Spleen (tissue), 7 donors: Measurements from ENCODE around the gene CDC20.

Source experiments
- CTCF ChIP-seq, 11 experiments: fragments of 200-600 bp in 7 of 11; fragments of 450-650 bp in 4 of 11; sonication (generic) in 4 of 11; IDR thresholded peaks in 8 of 11; conservative IDR thresholded peaks in 3 of 11; 1 replicate in 7 of 11; 2 replicates in 4 of 11; pipeline versions ENCODE4 v1.4.0 to v1.8.0; 2016 to 2021; ENCODE audit warnings: antibody characterized with exemption in 11 of 11, inconsistent platforms in 4 of 11, mild to moderate bottlenecking in 1 of 11
- POLR2A ChIP-seq, 3 donors: fragments of 450-650 bp; IDR thresholded peaks; one replicate each; pipeline ENCODE4 v1.5.1; 2017; ENCODE audit warnings: antibody characterized with exemption in 3 of 3, mild to moderate bottlenecking in 1 of 3
- POLR2AphosphoS5 ChIP-seq, 3 donors: sonication (generic); formaldehyde crosslinking; IDR thresholded peaks; one replicate each; pipeline ENCODE4 v1.5.1; 2017; ENCODE audit warnings: antibody characterized with exemption in 3 of 3
- donor health status: DM: no; HTN: no; CAD: no; lungs with moderate emphysema.
- donor health status: DM: no; HTN: no; CAD: no.
- donor health status: DM: no; HTN: no; CAD: no.

DNA sequence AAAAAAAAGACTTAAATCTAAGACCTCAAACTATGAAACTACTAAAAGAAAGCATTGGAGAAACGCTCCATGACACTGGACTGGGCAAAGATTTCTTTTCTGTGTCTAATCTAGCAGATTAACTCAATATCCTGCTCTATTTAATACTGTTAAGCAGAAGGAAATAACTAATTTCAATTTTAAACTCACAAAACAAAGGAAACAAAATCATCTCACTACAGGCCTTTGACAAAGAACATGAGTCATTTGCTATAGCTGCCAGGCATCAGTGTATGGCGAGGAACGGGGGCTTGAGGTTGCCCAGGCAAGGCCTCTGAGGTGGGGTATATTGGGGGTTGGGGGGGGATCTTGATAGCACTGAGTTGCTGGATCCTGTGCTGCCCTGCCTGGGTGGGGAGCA is 51.8 kb downstream of the CDC20 start:
- TF ChIP-seq CTCF (IDR thresholded peaks at IDR 0.05 in 8 of 11, conservative IDR thresholded peaks at IDR 0.05 in 3 of 11) (no peak), POLR2A (IDR thresholded peaks at IDR 0.05) (no peak), POLR2AphosphoS5 (IDR thresholded peaks at IDR 0.05) (no peak)
